ENCODE data around the gene ADPRM. TPM values are rescaled to one million over a fixed set of nuclear protein-coding genes. Genes with fewer than 3 reads are reported as not detected.

The ADPRM gene
- total and polyA plus RNA-seq, 8 donors = 4.1 to 6.9 (median 4.6) TPM

GRCh38 chr17:10754861-10755591 is 57.6 kb downstream of the ADPRM start:
- WGBS, 2 donors = 76 to 78% methylated on average over 14 of the region's 14 CpGs

GRCh38 chr17:10755592-10756127 is 58.3 kb downstream of the ADPRM start:
- WGBS, 2 donors = 87 to 91% methylated on average over 3 of the region's 3 CpGs
- no peaks in the 10 kb centered on the region for H3K9me3 ChIP-seq
- no peak for DNase-seq
- intact Hi-C loops (cut with DNase I) = no loop called here
- TF ChIP-seq, protein P1, sequence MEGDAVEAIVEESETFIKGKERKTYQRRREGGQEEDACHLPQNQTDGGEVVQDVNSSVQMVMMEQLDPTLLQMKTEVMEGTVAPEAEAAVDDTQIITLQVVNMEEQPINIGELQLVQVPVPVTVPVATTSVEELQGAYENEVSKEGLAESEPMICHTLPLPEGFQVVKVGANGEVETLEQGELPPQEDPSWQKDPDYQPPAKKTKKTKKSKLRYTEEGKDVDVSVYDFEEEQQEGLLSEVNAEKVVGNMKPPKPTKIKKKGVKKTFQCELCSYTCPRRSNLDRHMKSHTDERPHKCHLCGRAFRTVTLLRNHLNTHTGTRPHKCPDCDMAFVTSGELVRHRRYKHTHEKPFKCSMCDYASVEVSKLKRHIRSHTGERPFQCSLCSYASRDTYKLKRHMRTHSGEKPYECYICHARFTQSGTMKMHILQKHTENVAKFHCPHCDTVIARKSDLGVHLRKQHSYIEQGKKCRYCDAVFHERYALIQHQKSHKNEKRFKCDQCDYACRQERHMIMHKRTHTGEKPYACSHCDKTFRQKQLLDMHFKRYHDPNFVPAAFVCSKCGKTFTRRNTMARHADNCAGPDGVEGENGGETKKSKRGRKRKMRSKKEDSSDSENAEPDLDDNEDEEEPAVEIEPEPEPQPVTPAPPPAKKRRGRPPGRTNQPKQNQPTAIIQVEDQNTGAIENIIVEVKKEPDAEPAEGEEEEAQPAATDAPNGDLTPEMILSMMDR (IDR thresholded peaks at IDR 0.05) = no peak
- H3K4me1 ChIP-seq = peaks cover 16 to 26% (median 20%) of the 10 kb centered on the region in 3 donors
- H3K4me3 ChIP-seq = no peak overlapping the region
- no peaks in the 10 kb centered on the region for H3K36me3 ChIP-seq
- H3K27me3 ChIP-seq = no peaks in the 10 kb centered on the region
- no peak for FAIRE-seq
- peak overlapping the region in 1 of 4 donors; percentile 75 for H3K27ac ChIP-seq
- ATAC-seq = no peak

More at GRCh38 chr17:10754861-10755591, 57.6 kb downstream of the ADPRM start:
- peaks cover 16 to 26% (median 20%) of the 10 kb centered on the region in 3 donors for H3K4me1 ChIP-seq
- TF ChIP-seq, protein P1 (IDR thresholded peaks at IDR 0.05) = no peak
- no peak overlapping the region for H3K27ac ChIP-seq
- no peaks in the 10 kb centered on the region for H3K9me3 ChIP-seq
- no peaks in the 10 kb centered on the region for H3K36me3 ChIP-seq
- intact Hi-C loops (cut with DNase I) = loop anchor here in 1 of 3 donors (5.0 kb wide), 1 partner anchor 92 kb away; no protein-coding TSS in a partner anchor
- FAIRE-seq (no peak), ATAC-seq (no peak), DNase-seq (no peak)
- H3K4me3 ChIP-seq = no peak overlapping the region
- H3K27me3 ChIP-seq = no peaks in the 10 kb centered on the region

DNA sequence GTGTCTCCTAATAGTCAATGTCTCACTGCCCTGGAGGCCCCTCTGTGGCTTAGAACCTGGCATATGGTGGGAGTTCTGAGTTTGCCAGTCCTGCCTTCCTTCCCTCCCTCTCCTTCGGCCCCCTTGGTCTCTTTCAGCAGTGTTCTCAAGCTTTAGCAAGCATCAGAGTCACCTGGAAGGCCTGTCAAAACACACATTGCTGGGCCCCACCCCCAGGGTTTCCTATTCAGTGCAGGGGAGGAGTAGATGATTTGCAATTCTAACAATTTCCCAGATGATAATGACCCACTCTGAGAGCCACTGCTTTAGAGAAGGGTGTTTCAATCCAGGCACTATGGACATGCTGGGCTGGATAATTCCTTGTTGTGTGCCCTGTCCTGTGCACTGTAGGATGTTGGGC is 58.8 kb downstream of the ADPRM start:
- no peak for DNase-seq
- peak overlapping the region in 2 of 4 donors; percentile 73 to 75 for H3K27ac ChIP-seq
- TF ChIP-seq, protein P1 (IDR thresholded peaks at IDR 0.05) = no peak

GRCh38 chr17:10756619-10757018 is 59.2 kb downstream of the ADPRM start:
- Histone ChIP-seq H3K27me3 (no peaks in the 10 kb centered on the region), H3K36me3 (no peaks in the 10 kb centered on the region), H3K4me1 (peaks cover 16 to 26% (median 20%) of the 10 kb centered on the region in 3 donors), H3K27ac (peak overlapping the region in 2 of 4 donors; percentile 73 to 75), H3K4me3 (no peak overlapping the region), H3K9me3 (no peaks in the 10 kb centered on the region)
- no peak for FAIRE-seq
- peak; percentile 11 to 38 (median 26) for ATAC-seq
- TF ChIP-seq, protein P1 (IDR thresholded peaks at IDR 0.05) = no peak
- intact Hi-C loops (cut with DNase I) = no loop called here
- WGBS, 2 donors = 57 to 66% methylated on average over 2 of the region's 2 CpGs
- DNase-seq = no peak

More for the DNA sequence above, 58.8 kb downstream of the ADPRM start:
- ATAC-seq (peak in 2 of 4 donors; percentile 7 to 9), FAIRE-seq (no peak)
- Histone ChIP-seq H3K36me3 (no peaks in the 10 kb centered on the region), H3K27me3 (no peaks in the 10 kb centered on the region), H3K9me3 (no peaks in the 10 kb centered on the region), H3K4me3 (no peak overlapping the region), H3K4me1 (peaks cover 16 to 26% (median 20%) of the 10 kb centered on the region in 3 donors)
- intact Hi-C loops (cut with DNase I) = no loop called here
- 77 to 78% methylated on average over 1 of the region's 1 CpG for WGBS, 2 donors
